H9 (cell line): Measurements from ENCODE around the gene CCM2L. TPM values are rescaled to one million over a fixed set of nuclear protein-coding genes. Genes with fewer than 3 reads are reported as not detected.

ENCODE experiments used
- DNase-seq: peaks from one replicate; pipeline ENCODE4 v3.0.0-alpha.2; 2017
- H2AFZ ChIP-seq: one replicate; pipeline ENCODE4 v1.6.1; 2013; ENCODE audit warnings: mild to moderate bottlenecking, low read length, control low read depth, moderate library complexity
- H2AK5ac ChIP-seq: 2 replicates; pipeline ENCODE4 v1.6.1; 2013; ENCODE audit warnings: low read length, control low read depth, mixed read lengths; ENCODE audit not compliant: insufficient read length
- H2BK120ac ChIP-seq: one replicate; pipeline ENCODE4 v1.6.1; 2013; ENCODE audit warnings: low read depth, mild to moderate bottlenecking, low read length, control low read depth, inconsistent platforms; ENCODE audit not compliant: poor library complexity, severe bottlenecking
- H2BK12ac ChIP-seq: 2 replicates; pipeline ENCODE4 v1.6.1; 2013; ENCODE audit warnings: low read length, control low read depth, mixed read lengths, low read depth; ENCODE audit not compliant: insufficient read length
- H2BK15ac ChIP-seq: 2 replicates; pipeline ENCODE4 v1.6.1; 2013; ENCODE audit warnings: low read depth, low read length, control low read depth
- H2BK20ac ChIP-seq: one replicate; pipeline ENCODE4 v1.6.1; 2013; ENCODE audit warnings: low read depth, mild to moderate bottlenecking, low read length, control low read depth, inconsistent platforms; ENCODE audit not compliant: poor library complexity, severe bottlenecking
- H2BK5ac ChIP-seq: 2 replicates; pipeline ENCODE4 v1.6.1; 2013; ENCODE audit warnings: low read length, control low read depth, mixed read lengths; ENCODE audit not compliant: insufficient read length
- H3K14ac ChIP-seq: 2 replicates; pipeline ENCODE4 v1.6.1; 2013; ENCODE audit warnings: low read length, control low read depth; ENCODE audit not compliant: insufficient read depth
- H3K18ac ChIP-seq: 2 replicates; pipeline ENCODE4 v1.6.1; 2013; ENCODE audit warnings: low read depth, mild to moderate bottlenecking, mixed read lengths, low read length, control low read depth; ENCODE audit not compliant: insufficient read length
- H3K23ac ChIP-seq: 2 replicates; pipeline ENCODE4 v1.6.1; 2013; ENCODE audit warnings: low read length, control low read depth, mixed read lengths, low read depth; ENCODE audit not compliant: insufficient read length
- H3K23me2 ChIP-seq: 2 replicates; pipeline ENCODE4 v1.6.1; 2013; ENCODE audit warnings: low read depth, mild to moderate bottlenecking, mixed read lengths, low read length, control low read depth; ENCODE audit not compliant: insufficient read length, poor library complexity, severe bottlenecking
- H3K27ac ChIP-seq: 2 replicates; pipeline ENCODE4 v1.5.1; 2013; ENCODE audit warnings: low read length, control low read depth, mixed read lengths, low read depth; ENCODE audit not compliant: insufficient read length
- H3K27me3 ChIP-seq: 2 replicates; pipeline ENCODE4 v1.6.1; 2013; ENCODE audit warnings: low read length, control low read depth, inconsistent platforms; ENCODE audit not compliant: insufficient read depth
- H3K4ac ChIP-seq: 2 replicates; pipeline ENCODE4 v1.6.1; 2013; ENCODE audit warnings: low read depth, mild to moderate bottlenecking, control low read depth, inconsistent platforms, low read length, moderate library complexity
- H3K4me1 ChIP-seq: 2 replicates; pipeline ENCODE4 v1.6.1; 2013; ENCODE audit warnings: low read length, control low read depth, inconsistent platforms; ENCODE audit not compliant: insufficient read depth
- H3K4me2 ChIP-seq: 2 replicates; pipeline ENCODE4 v1.6.1; 2013; ENCODE audit warnings: low read length, control low read depth, mixed read lengths; ENCODE audit not compliant: insufficient read length, insufficient read depth
- H3K56ac ChIP-seq: 2 replicates; pipeline ENCODE4 v1.6.1; 2013; ENCODE audit warnings: low read depth, mild to moderate bottlenecking, mixed read lengths, low read length, control low read depth; ENCODE audit not compliant: insufficient read length
- H3K79me1 ChIP-seq: 2 replicates; pipeline ENCODE4 v1.6.1; 2013; ENCODE audit warnings: low read depth, mild to moderate bottlenecking, moderate library complexity, low read length, control low read depth, inconsistent platforms; ENCODE audit not compliant: insufficient read depth, poor library complexity, severe bottlenecking
- H3K79me2 ChIP-seq: 2 replicates; pipeline ENCODE4 v1.6.1; 2013; ENCODE audit warnings: low read length, control low read depth, inconsistent platforms; ENCODE audit not compliant: insufficient read depth
- H3K9ac ChIP-seq: 2 replicates; pipeline ENCODE4 v1.6.1; 2013; ENCODE audit warnings: low read length, control low read depth, mixed read lengths; ENCODE audit not compliant: insufficient read length; ENCODE audit errors: extremely low read depth
- H3K9me3 ChIP-seq: one replicate; pipeline ENCODE4 v1.6.1; 2013; ENCODE audit warnings: low read depth, low read length, inconsistent platforms; ENCODE audit not compliant: control insufficient read depth
- H3T11ph ChIP-seq: one replicate; pipeline ENCODE4 v1.6.1; 2013; ENCODE audit warnings: mild to moderate bottlenecking, low read length, control low read depth, inconsistent platforms
- H4K20me1 ChIP-seq: one replicate; pipeline ENCODE4 v1.6.1; 2013; ENCODE audit not compliant: control insufficient read depth, insufficient read length, insufficient read depth
- H4K5ac ChIP-seq: 2 replicates; pipeline ENCODE4 v1.6.1; 2013; ENCODE audit warnings: low read depth, mild to moderate bottlenecking, mixed read lengths, low read length, control low read depth; ENCODE audit not compliant: insufficient read length
- H4K8ac ChIP-seq: replicated peaks from 2 replicates; pipeline ENCODE4 v1.6.1; 2013; ENCODE audit warnings: low read length, control low read depth, mixed read lengths, low read depth; ENCODE audit not compliant: insufficient read length
- H4K91ac ChIP-seq: 2 replicates; pipeline ENCODE4 v1.6.1; 2013; ENCODE audit warnings: low read depth, mild to moderate bottlenecking, moderate library complexity, mixed read lengths, low read length, control low read depth; ENCODE audit not compliant: insufficient read length
- H3K27ac Mint-ChIP-seq, 3 experiments: 2 replicates in 2 of 3; 3 replicates in 1 of 3; pipeline ENCODE4 v1.8.0; 2020 to 2021; ENCODE audit warnings: mixed read lengths in 3 of 3, mild to moderate bottlenecking in 1 of 3, moderate library complexity in 1 of 3
- H3K27me3 Mint-ChIP-seq: 2 replicates; pipeline ENCODE4 v1.8.0; 2021; ENCODE audit warnings: low read depth, mild to moderate bottlenecking, moderate library complexity, mixed read lengths
- H3K36me3 Mint-ChIP-seq, 3 experiments: 2 replicates in 2 of 3; 3 replicates in 1 of 3; pipeline ENCODE4 v1.8.0; 2020 to 2021; ENCODE audit warnings: low read depth in 3 of 3, mixed read lengths in 3 of 3; ENCODE audit not compliant: insufficient read depth in 1 of 3
- H3K4me1 Mint-ChIP-seq, 2 experiments: 2 replicates each; pipeline ENCODE4 v1.8.0; 2020; ENCODE audit warnings: mixed read lengths in 2 of 2
- H3K4me3 Mint-ChIP-seq, 2 experiments: 2 replicates in 1 of 2; 3 replicates in 1 of 2; pipeline ENCODE4 v1.8.0; 2020 to 2021; ENCODE audit warnings: mild to moderate bottlenecking in 2 of 2, mixed read lengths in 2 of 2, moderate library complexity in 1 of 2
- H3K9me3 Mint-ChIP-seq, 2 experiments: 2 replicates in 1 of 2; 3 replicates in 1 of 2; pipeline ENCODE4 v1.8.0; 2020; ENCODE audit warnings: mild to moderate bottlenecking in 2 of 2, mixed read lengths in 2 of 2, moderate library complexity in 1 of 2
- WGBS: extraction: QIAGEN DNeasy Blood & Tissue Kit; methylation state at CpG from one replicate; pipeline ENCODE4 v1.1.7; 2013; ENCODE audit warnings: missing lambda C conversion rate, low lambda C conversion rate, mixed read lengths; ENCODE audit not compliant: insufficient read length; ENCODE audit errors: extremely low coverage; 5-methylcytosine and 5-hydroxymethylcytosine counted together
- total RNA-seq: library from RNA; stranded (reverse); gene quantifications from 2 replicates; pipeline ENCODE4 v1.2.1, GENCODE V29; 2021
- TF ChIP-seq, protein P1 (sequence below): fragments of 200-600 bp; sonication (generic); conservative IDR thresholded peaks from 3 replicates; pipeline ENCODE4 v1.8.0; 2021; ENCODE audit warnings: antibody characterized with exemption, mild to moderate bottlenecking

The CCM2L gene
- total RNA-seq, 1 experiment from 2014 or later = 4.6 TPM

DNA sequence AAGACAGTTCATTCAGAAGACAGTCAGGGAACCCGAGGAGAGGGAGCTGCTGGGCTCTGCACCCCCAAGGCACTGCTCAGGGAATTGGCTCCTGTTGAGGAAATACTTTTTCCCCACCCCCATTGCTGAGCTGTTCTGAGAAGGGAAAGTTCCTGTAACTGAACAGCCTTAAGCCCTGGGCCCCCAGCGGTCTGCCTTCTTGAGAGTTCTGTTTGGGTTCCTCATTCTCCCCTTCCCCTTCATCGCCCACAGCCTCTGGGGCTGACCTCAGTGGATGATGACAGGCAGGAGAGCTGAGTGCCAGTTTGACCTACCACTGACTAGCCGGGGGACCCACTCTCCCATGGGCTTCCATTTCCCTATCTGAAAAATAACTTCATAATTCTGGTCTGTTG lies 52.5 kb downstream of the CCM2L start:
- H2BK120ac ChIP-seq = no peak overlapping the region
- no peak overlapping the region for H3K56ac ChIP-seq
- no peak overlapping the region for H3T11ph ChIP-seq
- H4K5ac ChIP-seq = no peak overlapping the region
- Mint-ChIP-seq H3K4me3 (no peak overlapping the region), H3K36me3 (no peaks in the 10 kb centered on the region), H3K4me1 (peaks cover 16 to 22% of the 10 kb centered on the region in 2 experiments), H3K27ac (no peak overlapping the region), H3K27me3 (peaks cover 47% of the 10 kb centered on the region), H3K9me3 (no peaks in the 10 kb centered on the region)
- no peak overlapping the region for H2BK5ac ChIP-seq
- no peak overlapping the region for H2BK15ac ChIP-seq
- no peak overlapping the region for H3K27ac ChIP-seq
- H2AFZ ChIP-seq = no peak overlapping the region
- DNase-seq = no peak
- no peak overlapping the region for H4K91ac ChIP-seq
- H2BK12ac ChIP-seq = no peak overlapping the region
- no peaks in the 10 kb centered on the region for H3K27me3 ChIP-seq
- H3K23ac ChIP-seq = no peak overlapping the region
- H2AK5ac ChIP-seq = no peak overlapping the region
- WGBS = no CpG with 5 or more reads among the region's 4 CpGs
- H3K9ac ChIP-seq = no peak overlapping the region
- no peaks in the 10 kb centered on the region for H3K23me2 ChIP-seq
- H3K9me3 ChIP-seq = no peaks in the 10 kb centered on the region
- H3K79me2 ChIP-seq = no peaks in the 10 kb centered on the region
- no peak overlapping the region for H3K4ac ChIP-seq
- no peaks in the 10 kb centered on the region for H3K4me1 ChIP-seq
- H4K8ac ChIP-seq = no peak overlapping the region
- H3K4me2 ChIP-seq = no peak overlapping the region
- H3K14ac ChIP-seq = no peak overlapping the region
- no peak overlapping the region for H3K18ac ChIP-seq
- TF ChIP-seq, protein P1, sequence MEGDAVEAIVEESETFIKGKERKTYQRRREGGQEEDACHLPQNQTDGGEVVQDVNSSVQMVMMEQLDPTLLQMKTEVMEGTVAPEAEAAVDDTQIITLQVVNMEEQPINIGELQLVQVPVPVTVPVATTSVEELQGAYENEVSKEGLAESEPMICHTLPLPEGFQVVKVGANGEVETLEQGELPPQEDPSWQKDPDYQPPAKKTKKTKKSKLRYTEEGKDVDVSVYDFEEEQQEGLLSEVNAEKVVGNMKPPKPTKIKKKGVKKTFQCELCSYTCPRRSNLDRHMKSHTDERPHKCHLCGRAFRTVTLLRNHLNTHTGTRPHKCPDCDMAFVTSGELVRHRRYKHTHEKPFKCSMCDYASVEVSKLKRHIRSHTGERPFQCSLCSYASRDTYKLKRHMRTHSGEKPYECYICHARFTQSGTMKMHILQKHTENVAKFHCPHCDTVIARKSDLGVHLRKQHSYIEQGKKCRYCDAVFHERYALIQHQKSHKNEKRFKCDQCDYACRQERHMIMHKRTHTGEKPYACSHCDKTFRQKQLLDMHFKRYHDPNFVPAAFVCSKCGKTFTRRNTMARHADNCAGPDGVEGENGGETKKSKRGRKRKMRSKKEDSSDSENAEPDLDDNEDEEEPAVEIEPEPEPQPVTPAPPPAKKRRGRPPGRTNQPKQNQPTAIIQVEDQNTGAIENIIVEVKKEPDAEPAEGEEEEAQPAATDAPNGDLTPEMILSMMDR = no peak
- H3K79me1 ChIP-seq = no peaks in the 10 kb centered on the region
- H4K20me1 ChIP-seq = no peaks in the 10 kb centered on the region
- H2BK20ac ChIP-seq = no peak overlapping the region
